Endothelial cell of umbilical vein (primary cell): ENCODE results near the gene MESP1. TPM values are rescaled to one million over a fixed set of nuclear protein-coding genes. Genes with fewer than 3 reads are reported as not detected.

Experiments used
- BruUV-seq: library from RNA; stranded (reverse); fragments of 400-500 nt; replicated peaks from 2 replicates; lab custom pipeline; 2021; lab: Mats Ljungman, UMichigan
- CTCF ChIA-PET: fragments of 300-600, 350-600 bp; sonication (Branson Sonifier 250); formaldehyde crosslinking; loops from one replicate; lab custom pipeline; 2021; ENCODE audit warnings: antibody characterized with exemption, inconsistent platforms; lab: Charles Lee
- POLR2A ChIA-PET: fragments of 300-600, 350-600 bp; sonication (Branson Sonifier 250); formaldehyde crosslinking; loops from one replicate; lab custom pipeline; 2021; ENCODE audit warnings: antibody characterized with exemption, inconsistent platforms; lab: Charles Lee
- DNase-seq: peaks from one replicate; pipeline ENCODE4 v3.0.0-alpha.2; 2011; ENCODE audit warnings: low read depth, low spot score
- FAIRE-seq: peaks from 2 replicates; lab custom pipeline; 2011; peaks lifted over from hg19 to GRCh38; lab: Jason Lieb, UNC
- H2AFZ ChIP-seq: 2 replicates; pipeline ENCODE4 v1.6.0; 2012; ENCODE audit warnings: low read depth, low read length, control low read depth, inconsistent platforms
- H3K27ac ChIP-seq: 2 replicates; pipeline ENCODE4 v1.5.1; 2011; ENCODE audit warnings: low read depth, mild to moderate bottlenecking, control low read depth, low read length, moderate library complexity; ENCODE audit not compliant: insufficient read depth
- H3K27me3 ChIP-seq, 2 experiments: 2 replicates each; pipeline versions ENCODE4 v1.6.0 to v1.6.1; 2011; ENCODE audit warnings: low read length in 2 of 2, mixed read lengths in 1 of 2; ENCODE audit not compliant: control insufficient read depth in 2 of 2, insufficient read depth in 2 of 2
- H3K36me3 ChIP-seq, 2 experiments: 2 replicates in 1 of 2; 3 replicates in 1 of 2; pipeline ENCODE4 v1.5.1; 2011; ENCODE audit warnings: low read length in 2 of 2, mild to moderate bottlenecking in 1 of 2, moderate library complexity in 1 of 2; ENCODE audit not compliant: control insufficient read depth in 2 of 2, insufficient read depth in 2 of 2; ENCODE audit errors: extremely low read depth in 1 of 2
- H3K4me1 ChIP-seq: 3 replicates; pipeline ENCODE4 v1.5.1; 2011; ENCODE audit warnings: mild to moderate bottlenecking, low read length; ENCODE audit not compliant: control insufficient read depth, insufficient read depth; ENCODE audit errors: extremely low read depth
- H3K4me2 ChIP-seq: 2 replicates; pipeline ENCODE4 v1.6.1; 2011; ENCODE audit warnings: low read length, control low read depth, mixed read lengths; ENCODE audit not compliant: insufficient read depth
- H3K4me3 ChIP-seq, 3 experiments: fragments of 200-600 bp in 1 of 3; sonication (generic), shearing (Covaris generic) in 1 of 3; replicated peaks in 1 of 3; 2 replicates each; pipeline ENCODE4 v1.5.1; 2011 to 2016; ENCODE audit warnings: control low read depth in 3 of 3, low read length in 3 of 3, mild to moderate bottlenecking in 2 of 3, inconsistent platforms in 1 of 3, low read depth in 1 of 3, moderate library complexity in 1 of 3; ENCODE audit not compliant: insufficient read depth in 1 of 3
- H3K79me2 ChIP-seq: 2 replicates; pipeline ENCODE4 v1.6.0; 2012; ENCODE audit warnings: low read length, inconsistent platforms; ENCODE audit not compliant: control insufficient read depth, insufficient read depth
- H3K9ac ChIP-seq: replicated peaks from 2 replicates; pipeline ENCODE3; 2011; ENCODE audit warnings: low read length, control low read depth; ENCODE audit not compliant: insufficient read depth; ENCODE audit errors: extremely low read depth
- H3K9me1 ChIP-seq: replicated peaks from 3 replicates; pipeline ENCODE4 v1.6.0; 2011; ENCODE audit warnings: mild to moderate bottlenecking, low read length; ENCODE audit not compliant: control insufficient read depth, insufficient read depth; ENCODE audit errors: extremely low read depth
- H3K9me3 ChIP-seq: replicated peaks from 2 replicates; pipeline ENCODE4 v1.5.1; 2012; ENCODE audit warnings: low read length, inconsistent platforms; ENCODE audit not compliant: control insufficient read depth, insufficient read depth
- H4K20me1 ChIP-seq: replicated peaks from 2 replicates; pipeline ENCODE3; 2011; ENCODE audit warnings: mild to moderate bottlenecking, low read length; ENCODE audit not compliant: control insufficient read depth, insufficient read depth; ENCODE audit errors: extremely low read depth
- EZH2 ChIP-seq: IDR thresholded peaks from 2 replicates; pipeline ENCODE4 v1.6.1; 2012; ENCODE audit warnings: borderline replicate concordance, low read depth, mild to moderate bottlenecking, moderate library complexity, low read length, inconsistent platforms; ENCODE audit not compliant: severe bottlenecking
- FOS ChIP-seq: IDR thresholded peaks from 2 replicates; pipeline ENCODE4 v1.6.1; 2011; ENCODE audit warnings: mild to moderate bottlenecking, low read length, moderate library complexity, borderline replicate concordance; ENCODE audit not compliant: insufficient read depth
- GATA2 ChIP-seq: IDR thresholded peaks from 2 replicates; pipeline ENCODE4 v1.7.0; 2011; ENCODE audit warnings: low read depth, mild to moderate bottlenecking, moderate library complexity, mixed read lengths, low read length; ENCODE audit not compliant: insufficient read length, insufficient read depth
- JUN ChIP-seq: IDR thresholded peaks from 2 replicates; pipeline ENCODE4 v1.6.1; 2011; ENCODE audit warnings: borderline replicate concordance, low read depth; ENCODE audit not compliant: insufficient read length, insufficient read depth
- MYC ChIP-seq: IDR thresholded peaks from one replicate; pipeline ENCODE4 v1.6.1; 2011; ENCODE audit warnings: mild to moderate bottlenecking, low read depth, low read length
- POLR2A ChIP-seq: IDR thresholded peaks from 2 replicates; pipeline ENCODE4 v1.6.1; 2012; ENCODE audit warnings: low read depth, mild to moderate bottlenecking, control low read depth, low read length
- POLR2AphosphoS5 ChIP-seq: IDR thresholded peaks from 2 replicates; pipeline ENCODE4 v1.6.1; 2012; ENCODE audit warnings: low read depth, mild to moderate bottlenecking, control low read depth, low read length, moderate library complexity; ENCODE audit not compliant: insufficient read depth
- dilution Hi-C: fragments of 300-500 bp; cut with MboI; formaldehyde crosslinking; loops from one replicate; pipeline ENCODE4 v1.15.0; 2019; ENCODE audit warnings: low sequenced_read_pairs; ENCODE audit not compliant: extremely low pct_ligation_motif_present
- intact Hi-C: fragments of 100-400 bp; cut with micrococcal nuclease; formaldehyde crosslinking; loops from one replicate; pipeline ENCODE4 v1.10.0; 2022
- polyA plus RNA-seq, 4 experiments: library from polyadenylated mRNA; depleted of rRNA in 3 of 4; stranded (reverse) in 3 of 4; unstranded in 1 of 4; fragments of >200 nt; gene quantifications; 2 replicates each; pipeline versions ENCODE4 v1.2.1 to v1.2.3, GENCODE V29; 2011 to 2012; ENCODE audit warnings: missing spikeins in 1 of 4
- total RNA-seq: library from RNA; stranded (reverse); gene quantifications from 2 replicates; pipeline ENCODE4 v1.2.3, GENCODE V29; 2021
- TF ChIP-seq, protein P1 (sequence below), 2 donors: IDR thresholded peaks; 1 replicate in 1 of 2; 2 replicates in 1 of 2; pipeline ENCODE4 v1.5.1; 2011; ENCODE audit warnings: low read length in 2 of 2, mild to moderate bottlenecking in 2 of 2, moderate library complexity in 2 of 2, control low read depth in 1 of 2, inconsistent platforms in 1 of 2, low read depth in 1 of 2; ENCODE audit not compliant: insufficient read depth in 1 of 2; ENCODE audit errors: extremely low read depth in 1 of 2
- TF ChIP-seq, protein P2 (sequence below): IDR thresholded peaks from 2 replicates; pipeline ENCODE4 v1.6.1; 2011; ENCODE audit not compliant: insufficient read depth, insufficient read length

MESP1 gene
- total and polyA plus RNA-seq, 2 donors (not counting 3 experiments of a cell fraction or from before 2014, with no cell fraction given): 0.68 to 1.7 TPM

GRCh38 chr15:89728254-89728653 lies 22.8 kb downstream of the MESP1 start:
- no TSS peak for BruUV-seq
- TF ChIP-seq POLR2AphosphoS5 (no peak), GATA2 (no peak), MYC (no peak), POLR2A (no peak), FOS (no peak), JUN (no peak), EZH2 (no peak)
- TF ChIP-seq, protein P1, sequence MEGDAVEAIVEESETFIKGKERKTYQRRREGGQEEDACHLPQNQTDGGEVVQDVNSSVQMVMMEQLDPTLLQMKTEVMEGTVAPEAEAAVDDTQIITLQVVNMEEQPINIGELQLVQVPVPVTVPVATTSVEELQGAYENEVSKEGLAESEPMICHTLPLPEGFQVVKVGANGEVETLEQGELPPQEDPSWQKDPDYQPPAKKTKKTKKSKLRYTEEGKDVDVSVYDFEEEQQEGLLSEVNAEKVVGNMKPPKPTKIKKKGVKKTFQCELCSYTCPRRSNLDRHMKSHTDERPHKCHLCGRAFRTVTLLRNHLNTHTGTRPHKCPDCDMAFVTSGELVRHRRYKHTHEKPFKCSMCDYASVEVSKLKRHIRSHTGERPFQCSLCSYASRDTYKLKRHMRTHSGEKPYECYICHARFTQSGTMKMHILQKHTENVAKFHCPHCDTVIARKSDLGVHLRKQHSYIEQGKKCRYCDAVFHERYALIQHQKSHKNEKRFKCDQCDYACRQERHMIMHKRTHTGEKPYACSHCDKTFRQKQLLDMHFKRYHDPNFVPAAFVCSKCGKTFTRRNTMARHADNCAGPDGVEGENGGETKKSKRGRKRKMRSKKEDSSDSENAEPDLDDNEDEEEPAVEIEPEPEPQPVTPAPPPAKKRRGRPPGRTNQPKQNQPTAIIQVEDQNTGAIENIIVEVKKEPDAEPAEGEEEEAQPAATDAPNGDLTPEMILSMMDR (IDR thresholded peaks at IDR 0.05; ENCODE audit: extremely low read depth in 1 of 2, insufficient read depth in 1 of 2, low read depth in 1 of 2, low read length in 2 of 2): no peak
- TF ChIP-seq, protein P2, sequence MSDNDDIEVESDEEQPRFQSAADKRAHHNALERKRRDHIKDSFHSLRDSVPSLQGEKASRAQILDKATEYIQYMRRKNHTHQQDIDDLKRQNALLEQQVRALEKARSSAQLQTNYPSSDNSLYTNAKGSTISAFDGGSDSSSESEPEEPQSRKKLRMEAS: no peak
- Histone ChIP-seq H4K20me1 (no peaks in the 10 kb centered on the region), H3K4me3 (no peak overlapping the region), H3K9me3 (no peaks in the 10 kb centered on the region), H3K27me3 (peaks cover 16 to 19% of the 10 kb centered on the region in 2 experiments), H3K4me1 (no peaks in the 10 kb centered on the region), H3K9me1 (no peaks in the 10 kb centered on the region), H3K9ac (no peak overlapping the region), H2AFZ (no peak overlapping the region), H3K36me3 (no peaks in the 10 kb centered on the region), H3K79me2 (no peaks in the 10 kb centered on the region), H3K4me2 (no peak overlapping the region), H3K27ac (no peak overlapping the region)
- dilution Hi-C loops (no loop called here), intact Hi-C loops (no loop called here)
- CTCF ChIA-PET: interaction anchor here (0.5 to 4.3 kb wide), 4 partner anchors 12 to 555 kb away, joined by 3 to 27 read pairs (median 4); no protein-coding TSS in a partner anchor
- POLR2A ChIA-PET: no interaction called here
- no peak for DNase-seq
- FAIRE-seq: no peak
